ENCODE results near the gene RICTOR. TPM values are rescaled to one million over a fixed set of nuclear protein-coding genes. Genes with fewer than 3 reads are reported as not detected.

Gene RICTOR
- total RNA-seq, 1 experiment from 2014 or later = 28.1 TPM

DNA sequence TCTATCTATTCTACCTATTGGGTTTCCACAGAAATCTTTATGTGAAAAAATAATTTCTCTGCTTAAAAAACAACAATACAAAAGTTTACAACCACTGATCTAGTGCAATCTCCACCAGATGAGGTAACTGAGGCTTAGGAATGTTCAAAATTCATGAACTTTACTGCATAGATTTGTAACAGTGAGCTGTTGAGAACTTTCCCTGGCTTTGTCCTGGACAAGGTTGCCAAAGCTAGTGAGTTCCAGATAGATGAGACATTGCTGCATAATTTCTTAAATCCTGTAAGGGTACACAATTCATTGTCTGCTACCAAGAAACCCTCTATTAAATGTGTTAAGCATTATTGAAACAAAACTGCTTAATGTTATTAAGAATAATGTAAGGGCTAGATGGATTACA is 125.7 kb downstream of the RICTOR start:
- H3K36me3 ChIP-seq (ENCODE audit: low read depth, low read length) = peaks cover 46% of the 10 kb centered on the region
- H3K27ac ChIP-seq (ENCODE audit: low read length) = no peak overlapping the region
- H3K9ac ChIP-seq (ENCODE audit: low read length) = no peak overlapping the region
- TF ChIP-seq EZH2phosphoT487 (IDR thresholded peaks at IDR 0.05; ENCODE audit: borderline replicate concordance, low read length) (no peak), EZH2 (IDR thresholded peaks at IDR 0.05; ENCODE audit: low read length, unreplicated experiment) (no peak)
- TF ChIP-seq, protein P1, sequence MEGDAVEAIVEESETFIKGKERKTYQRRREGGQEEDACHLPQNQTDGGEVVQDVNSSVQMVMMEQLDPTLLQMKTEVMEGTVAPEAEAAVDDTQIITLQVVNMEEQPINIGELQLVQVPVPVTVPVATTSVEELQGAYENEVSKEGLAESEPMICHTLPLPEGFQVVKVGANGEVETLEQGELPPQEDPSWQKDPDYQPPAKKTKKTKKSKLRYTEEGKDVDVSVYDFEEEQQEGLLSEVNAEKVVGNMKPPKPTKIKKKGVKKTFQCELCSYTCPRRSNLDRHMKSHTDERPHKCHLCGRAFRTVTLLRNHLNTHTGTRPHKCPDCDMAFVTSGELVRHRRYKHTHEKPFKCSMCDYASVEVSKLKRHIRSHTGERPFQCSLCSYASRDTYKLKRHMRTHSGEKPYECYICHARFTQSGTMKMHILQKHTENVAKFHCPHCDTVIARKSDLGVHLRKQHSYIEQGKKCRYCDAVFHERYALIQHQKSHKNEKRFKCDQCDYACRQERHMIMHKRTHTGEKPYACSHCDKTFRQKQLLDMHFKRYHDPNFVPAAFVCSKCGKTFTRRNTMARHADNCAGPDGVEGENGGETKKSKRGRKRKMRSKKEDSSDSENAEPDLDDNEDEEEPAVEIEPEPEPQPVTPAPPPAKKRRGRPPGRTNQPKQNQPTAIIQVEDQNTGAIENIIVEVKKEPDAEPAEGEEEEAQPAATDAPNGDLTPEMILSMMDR (conservative IDR thresholded peaks at IDR 0.05; ENCODE audit: low read depth, low read length) = no peak
- H3K4me3 ChIP-seq (ENCODE audit: low read length) = no peak overlapping the region
- intact Hi-C loops (cut with micrococcal nuclease) = no loop called here
- H2AFZ ChIP-seq (ENCODE audit: low read length) = no peak overlapping the region
- H3K9me3 ChIP-seq (ENCODE audit: low read length) = no peaks in the 10 kb centered on the region
- H3K9me2 ChIP-seq (replicated peaks; ENCODE audit: low read length) = no peaks in the 10 kb centered on the region
- CTCF ChIA-PET = interaction anchor here (0.6 kb wide), 1 partner anchor 1172 kb away, joined by 3 read pairs; no protein-coding TSS in a partner anchor
- BruUV-seq (replicated peaks) = no TSS peak
- no peaks in the 10 kb centered on the region for H3K27me3 ChIP-seq (ENCODE audit: low read length)
- H3K4me1 ChIP-seq (ENCODE audit: insufficient read depth, low read length) = no peaks in the 10 kb centered on the region
- H4K20me1 ChIP-seq (ENCODE audit: low read length) = no peaks in the 10 kb centered on the region
- H3F3A ChIP-seq (ENCODE audit: low read length, unreplicated experiment) = no peaks in the 10 kb centered on the region
- H3K4me2 ChIP-seq (ENCODE audit: low read length) = no peak overlapping the region
- no peaks in the 10 kb centered on the region for H3K79me2 ChIP-seq (ENCODE audit: low read length)
- POLR2A ChIA-PET (ENCODE audit: unreplicated experiment) = no interaction called here
- DNase-seq (no peak), ATAC-seq (no peak)

DNA sequence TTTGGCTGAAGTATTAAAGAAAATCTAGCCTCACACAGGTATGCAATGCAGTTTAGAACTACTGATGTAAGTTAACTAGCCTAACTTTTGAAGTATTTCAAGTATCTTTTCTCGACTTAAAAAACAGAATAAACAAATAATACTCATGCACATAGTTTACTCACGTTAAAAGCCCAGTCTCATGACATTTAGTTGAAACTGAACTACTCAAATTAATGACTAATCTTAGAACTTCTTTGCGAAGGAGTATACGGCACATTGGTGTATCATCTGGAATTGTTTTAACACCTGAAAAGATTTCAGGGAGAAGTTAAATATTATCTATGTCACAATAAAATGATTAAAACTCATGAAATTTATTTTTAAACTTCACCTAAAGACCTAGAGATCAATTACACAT is 129.9 kb downstream of the RICTOR start:
- ATAC-seq (no peak), DNase-seq (no peak)
- Histone ChIP-seq H4K20me1 (ENCODE audit: low read length) (no peaks in the 10 kb centered on the region), H2AFZ (ENCODE audit: low read length) (no peak overlapping the region), H3K27ac (ENCODE audit: low read length) (no peak overlapping the region), H3K4me2 (ENCODE audit: low read length) (no peak overlapping the region), H3K4me1 (ENCODE audit: insufficient read depth, low read length) (no peaks in the 10 kb centered on the region), H3F3A (ENCODE audit: low read length, unreplicated experiment) (no peaks in the 10 kb centered on the region), H3K36me3 (ENCODE audit: low read depth, low read length) (peaks cover 29% of the 10 kb centered on the region), H3K79me2 (ENCODE audit: low read length) (no peaks in the 10 kb centered on the region), H3K27me3 (ENCODE audit: low read length) (no peaks in the 10 kb centered on the region), H3K9me3 (ENCODE audit: low read length) (no peaks in the 10 kb centered on the region), H3K9me2 (replicated peaks; ENCODE audit: low read length) (no peaks in the 10 kb centered on the region), H3K9ac (ENCODE audit: low read length) (no peak overlapping the region), H3K4me3 (ENCODE audit: low read length) (no peak overlapping the region)
- no TSS peak for BruUV-seq (replicated peaks)
- intact Hi-C loops (cut with micrococcal nuclease) = no loop called here
- TF ChIP-seq EZH2 (IDR thresholded peaks at IDR 0.05; ENCODE audit: low read length, unreplicated experiment) (no peak), EZH2phosphoT487 (IDR thresholded peaks at IDR 0.05; ENCODE audit: borderline replicate concordance, low read length) (no peak)
- TF ChIP-seq, protein P1 (conservative IDR thresholded peaks at IDR 0.05; ENCODE audit: low read depth, low read length) = no peak
- CTCF ChIA-PET = no interaction called here
- POLR2A ChIA-PET (ENCODE audit: unreplicated experiment) = no interaction called here

DNA sequence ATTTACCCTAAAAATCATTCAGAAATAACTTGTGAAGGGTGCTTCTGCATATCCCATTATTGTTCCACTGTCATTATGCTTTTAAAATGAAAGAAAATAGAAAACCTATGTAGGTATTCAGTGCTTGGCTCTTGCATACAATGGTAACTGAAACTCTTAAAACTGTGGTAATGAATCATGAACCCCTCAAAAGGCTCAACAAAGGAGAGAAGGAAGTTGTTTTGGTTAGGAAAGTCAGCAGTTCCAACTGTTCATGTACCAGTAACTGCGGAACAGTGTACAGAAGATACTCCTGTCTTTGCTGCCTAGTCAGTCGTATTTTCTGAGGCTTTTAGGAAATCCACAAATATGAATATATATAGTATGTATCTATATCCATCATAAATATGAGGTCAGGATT is 132.3 kb downstream of the RICTOR start:
- intact Hi-C loops (cut with micrococcal nuclease) = no loop called here
- POLR2A ChIA-PET (ENCODE audit: unreplicated experiment) = no interaction called here
- Histone ChIP-seq H3K9me2 (replicated peaks; ENCODE audit: low read length) (no peaks in the 10 kb centered on the region), H3K27me3 (ENCODE audit: low read length) (no peaks in the 10 kb centered on the region), H3K4me3 (ENCODE audit: low read length) (no peak overlapping the region), H3K4me2 (ENCODE audit: low read length) (no peak overlapping the region), H2AFZ (ENCODE audit: low read length) (no peak overlapping the region), H3F3A (ENCODE audit: low read length, unreplicated experiment) (no peaks in the 10 kb centered on the region), H3K9ac (ENCODE audit: low read length) (no peak overlapping the region), H3K36me3 (ENCODE audit: low read depth, low read length) (peaks cover 35% of the 10 kb centered on the region), H3K27ac (ENCODE audit: low read length) (no peak overlapping the region), H4K20me1 (ENCODE audit: low read length) (no peaks in the 10 kb centered on the region), H3K79me2 (ENCODE audit: low read length) (no peaks in the 10 kb centered on the region), H3K4me1 (ENCODE audit: insufficient read depth, low read length) (no peaks in the 10 kb centered on the region), H3K9me3 (ENCODE audit: low read length) (no peaks in the 10 kb centered on the region)
- BruUV-seq (replicated peaks) = no TSS peak
- no peak for DNase-seq
- CTCF ChIA-PET = no interaction called here
- TF ChIP-seq, protein P1 (conservative IDR thresholded peaks at IDR 0.05; ENCODE audit: low read depth, low read length) = no peak
- TF ChIP-seq EZH2 (IDR thresholded peaks at IDR 0.05; ENCODE audit: low read length, unreplicated experiment) (no peak), EZH2phosphoT487 (IDR thresholded peaks at IDR 0.05; ENCODE audit: borderline replicate concordance, low read length) (no peak)
- ATAC-seq = no peak

Data from PC-3 (cell line).